BE2C (cell line): ENCODE results near the gene CTSH.
"Not testable (repeated sequence)": the region's sequence is repeated elsewhere in the genome, so short reads cannot be mapped to it uniquely, and the experiment has no call there.

Source experiments
- DNase-seq: peaks from one replicate; pipeline ENCODE4 v3.0.0-alpha.2; 2020
- H3K27me3 ChIP-seq: fragments of 250-450 bp; sonication (Bioruptor Pico); 2 replicates; pipeline ENCODE4 v1.5.1; 2020; ENCODE audit warnings: mild to moderate bottlenecking
- H3K36me3 ChIP-seq: fragments of 250-450 bp; sonication (Bioruptor Pico); 2 replicates; pipeline ENCODE4 v1.5.1; 2020; ENCODE audit warnings: mild to moderate bottlenecking
- H3K4me1 ChIP-seq: fragments of 250-450 bp; sonication (Bioruptor Pico); 2 replicates; pipeline ENCODE4 v1.5.1; 2020
- H3K4me3 ChIP-seq: 2 replicates; pipeline ENCODE4 v1.5.1; 2011; ENCODE audit warnings: low read depth, low read length
- H3K9me3 ChIP-seq: fragments of 250-450 bp; sonication (Bioruptor Pico); 2 replicates; pipeline ENCODE4 v1.5.1; 2020
- TF ChIP-seq, protein P1 (sequence below): IDR thresholded peaks from 2 replicates; pipeline ENCODE4 v1.5.1; 2012; ENCODE audit warnings: mild to moderate bottlenecking, low read depth, low read length

The CTSH gene

DNA sequence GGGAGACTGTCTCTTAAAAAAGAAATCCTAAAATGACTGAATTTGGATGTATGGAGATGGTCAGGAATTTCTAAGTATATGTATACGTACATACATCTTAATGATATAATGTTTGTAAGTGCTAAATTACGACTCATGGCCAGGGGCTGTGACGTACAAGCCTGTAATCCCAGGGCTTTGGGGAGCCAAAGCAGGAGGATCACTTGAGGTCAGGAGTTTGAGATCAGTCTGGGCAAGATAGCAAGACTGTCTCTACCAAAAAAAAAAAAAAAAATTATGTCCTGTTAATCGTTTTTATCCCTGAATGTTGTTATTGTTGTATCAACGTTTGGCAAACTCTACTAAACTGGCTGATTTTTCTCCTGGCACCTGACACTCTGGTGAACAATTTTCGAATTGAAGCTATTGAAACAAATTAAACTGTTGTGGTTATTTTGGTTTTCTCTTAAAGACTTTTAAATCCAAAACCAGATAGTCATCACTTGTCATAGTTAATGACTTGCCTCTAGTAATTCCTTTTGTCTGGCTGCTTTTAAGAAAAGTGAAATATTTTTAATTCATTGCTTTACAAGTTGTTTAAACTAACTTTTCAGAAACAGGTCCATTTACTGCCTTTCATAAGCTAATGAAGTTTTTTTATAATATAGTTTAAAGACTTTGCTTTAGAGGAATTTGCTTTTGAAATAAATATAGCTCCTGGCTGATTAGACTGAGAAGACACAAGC is 65.2 kb downstream of the CTSH start:
- Histone ChIP-seq H3K4me3 (no peak overlapping the region), H3K36me3 (peaks cover 50% of the 10 kb centered on the region), H3K4me1 (no peaks in the 10 kb centered on the region), H3K9me3 (no peaks in the 10 kb centered on the region), H3K27me3 (no peaks in the 10 kb centered on the region)
- no peak for DNase-seq
- TF ChIP-seq, protein P1, sequence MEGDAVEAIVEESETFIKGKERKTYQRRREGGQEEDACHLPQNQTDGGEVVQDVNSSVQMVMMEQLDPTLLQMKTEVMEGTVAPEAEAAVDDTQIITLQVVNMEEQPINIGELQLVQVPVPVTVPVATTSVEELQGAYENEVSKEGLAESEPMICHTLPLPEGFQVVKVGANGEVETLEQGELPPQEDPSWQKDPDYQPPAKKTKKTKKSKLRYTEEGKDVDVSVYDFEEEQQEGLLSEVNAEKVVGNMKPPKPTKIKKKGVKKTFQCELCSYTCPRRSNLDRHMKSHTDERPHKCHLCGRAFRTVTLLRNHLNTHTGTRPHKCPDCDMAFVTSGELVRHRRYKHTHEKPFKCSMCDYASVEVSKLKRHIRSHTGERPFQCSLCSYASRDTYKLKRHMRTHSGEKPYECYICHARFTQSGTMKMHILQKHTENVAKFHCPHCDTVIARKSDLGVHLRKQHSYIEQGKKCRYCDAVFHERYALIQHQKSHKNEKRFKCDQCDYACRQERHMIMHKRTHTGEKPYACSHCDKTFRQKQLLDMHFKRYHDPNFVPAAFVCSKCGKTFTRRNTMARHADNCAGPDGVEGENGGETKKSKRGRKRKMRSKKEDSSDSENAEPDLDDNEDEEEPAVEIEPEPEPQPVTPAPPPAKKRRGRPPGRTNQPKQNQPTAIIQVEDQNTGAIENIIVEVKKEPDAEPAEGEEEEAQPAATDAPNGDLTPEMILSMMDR, result no peak

DNA sequence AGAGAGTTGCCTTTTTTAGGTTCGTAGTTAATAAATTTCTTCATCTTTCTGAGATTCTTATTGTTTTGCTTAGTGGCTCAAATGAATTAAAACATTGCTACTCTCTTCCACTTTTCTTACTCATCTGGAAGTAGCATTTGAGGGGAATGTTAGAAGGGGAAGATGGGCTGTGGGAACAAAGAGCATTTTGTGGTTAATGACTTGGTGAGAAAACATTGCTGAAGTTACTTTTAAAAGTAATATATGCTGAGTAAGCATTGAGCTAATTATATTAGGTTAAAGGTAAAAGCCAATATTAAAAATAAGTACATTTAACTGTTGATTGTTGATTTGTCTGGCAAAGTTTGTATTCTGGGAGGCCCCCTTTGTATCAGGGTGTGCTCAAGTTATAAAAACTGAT is 66.5 kb downstream of the CTSH start:
- no peak for DNase-seq
- H3K27me3 ChIP-seq, result no peaks in the 10 kb centered on the region
- peaks cover 38% of the 10 kb centered on the region for H3K36me3 ChIP-seq
- no peaks in the 10 kb centered on the region for H3K4me1 ChIP-seq
- TF ChIP-seq, protein P1, result no peak
- no peak overlapping the region for H3K4me3 ChIP-seq
- H3K9me3 ChIP-seq, result no peaks in the 10 kb centered on the region

DNA sequence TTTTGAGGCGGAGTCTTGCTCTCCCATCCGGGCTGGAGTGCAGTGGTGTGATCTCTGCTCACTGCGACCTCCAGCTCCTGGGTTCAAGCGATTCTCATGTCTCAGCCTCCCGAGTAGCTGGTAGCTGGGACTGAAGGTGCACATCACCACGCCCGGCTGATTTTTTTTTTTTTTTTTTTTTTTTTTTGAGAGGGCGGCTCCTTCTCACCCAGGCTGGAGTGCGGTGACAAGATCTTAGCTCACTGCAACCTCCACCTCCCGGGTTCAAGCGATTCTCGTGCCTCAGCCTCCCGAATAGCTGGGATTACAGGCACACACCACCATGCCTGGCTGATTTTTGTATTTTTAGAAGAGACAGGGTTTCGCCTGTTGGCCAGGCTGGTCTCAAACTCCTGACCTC is 67.9 kb downstream of the CTSH start:
- H3K4me1 ChIP-seq, H3K27me3 ChIP-seq, H3K9me3 ChIP-seq, DNase-seq, H3K4me3 ChIP-seq: not testable (repeated sequence)
- H3K36me3 ChIP-seq, result peaks cover 28% of the 10 kb centered on the region

DNA sequence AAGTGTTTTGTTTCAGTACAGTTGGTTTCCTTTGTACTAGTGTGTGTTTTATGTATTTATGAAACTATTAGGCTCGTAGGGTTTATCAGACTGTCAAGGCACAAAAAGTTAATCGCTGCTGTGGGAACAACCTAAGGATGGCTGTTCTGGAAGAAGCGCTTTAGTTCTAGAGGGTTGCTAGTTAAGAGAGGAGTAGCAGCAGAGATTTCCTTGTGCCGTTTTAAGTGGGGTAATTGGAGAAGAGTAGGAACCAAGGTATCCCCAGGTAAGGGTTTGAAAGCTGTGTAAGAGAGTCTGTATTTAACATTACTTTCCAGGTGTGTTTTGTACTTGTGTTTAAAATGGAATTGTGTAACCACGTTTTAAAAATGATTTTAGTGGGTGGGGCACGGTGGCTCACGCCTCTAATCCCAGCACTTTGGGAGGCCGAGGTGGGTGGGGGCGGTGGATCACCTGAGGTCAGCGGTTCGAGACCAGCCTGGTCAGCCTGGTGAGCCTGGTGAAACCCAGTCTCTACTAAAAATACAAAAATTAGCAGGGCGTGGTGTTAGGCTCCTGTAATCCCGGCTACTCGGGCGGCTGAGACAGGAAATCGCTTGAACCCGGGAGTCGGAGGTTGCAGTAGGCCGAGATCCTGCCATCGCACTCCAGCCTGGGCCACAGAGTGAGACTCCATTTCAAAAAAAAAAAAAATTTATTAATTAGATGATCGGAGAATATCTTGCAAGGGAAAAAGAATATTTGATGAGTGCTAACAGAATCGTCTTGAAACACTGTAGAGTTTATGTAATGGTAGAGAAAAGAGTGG is 69.5 kb downstream of the CTSH start:
- TF ChIP-seq, protein P1, result no peak
- Histone ChIP-seq H3K9me3 (no peaks in the 10 kb centered on the region), H3K4me3 (peak overlapping the region; percentile 94), H3K36me3 (peaks cover 14% of the 10 kb centered on the region), H3K4me1 (no peaks in the 10 kb centered on the region), H3K27me3 (no peaks in the 10 kb centered on the region)
- DNase-seq, result no peak

DNA sequence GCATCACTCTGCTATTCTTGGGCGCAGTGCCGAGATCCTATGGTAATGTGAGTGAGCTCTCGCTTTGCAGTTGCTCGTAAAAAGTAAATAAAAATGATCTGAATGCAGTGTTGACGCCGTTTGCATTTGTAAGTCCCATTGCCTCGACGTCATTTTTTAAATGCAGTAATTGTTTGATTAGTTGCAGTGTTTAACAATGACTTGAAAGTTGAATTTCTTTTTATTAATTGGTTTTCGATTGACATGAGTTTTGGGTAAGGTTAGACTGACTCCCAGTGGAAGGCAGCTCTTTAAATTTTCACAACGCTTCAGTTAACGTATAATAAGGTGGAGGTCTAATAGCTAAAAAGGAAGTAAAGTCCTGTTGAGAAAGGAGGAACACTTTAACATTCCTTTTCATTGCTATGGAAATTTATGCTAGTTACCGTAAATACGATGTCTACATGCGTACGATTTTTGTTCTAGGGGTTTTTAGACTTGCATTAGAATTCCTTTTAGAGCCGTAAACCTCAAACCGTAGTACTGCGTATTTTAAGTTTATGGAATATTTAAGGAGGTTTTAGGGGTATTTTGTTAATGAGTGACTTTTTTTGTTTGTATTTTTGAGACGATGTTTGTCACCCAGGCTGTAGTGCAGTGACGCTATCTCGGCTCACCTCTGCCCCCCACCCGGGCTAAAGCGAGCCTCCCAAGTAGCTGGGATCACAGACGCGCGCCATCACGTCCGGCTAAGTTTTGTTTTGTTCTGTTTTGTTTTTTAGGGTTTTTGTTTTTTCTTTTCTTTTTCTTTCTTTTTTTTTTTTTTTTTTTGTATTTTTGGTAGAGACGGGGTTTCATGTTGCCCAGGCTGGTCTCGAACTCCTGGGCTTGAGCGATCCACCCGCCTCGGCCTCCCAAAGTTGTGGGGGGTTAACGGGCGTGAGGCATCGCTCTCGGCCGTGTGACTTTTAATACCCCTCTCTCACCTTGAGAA is 70.8 kb downstream of the CTSH start:
- no peaks in the 10 kb centered on the region for H3K9me3 ChIP-seq
- H3K36me3 ChIP-seq, result peaks cover 8% of the 10 kb centered on the region
- no peaks in the 10 kb centered on the region for H3K4me1 ChIP-seq
- H3K27me3 ChIP-seq, result no peaks in the 10 kb centered on the region
- H3K4me3 ChIP-seq, result peak overlapping the region; percentile 94
- TF ChIP-seq, protein P1, result no peak; the same call in 1 of the 2 replicates
- no peak for DNase-seq
